Nephron (organoid): ENCODE measurements around the gene DEFB108B.
"Not testable (repeated sequence)": the region's sequence is repeated elsewhere in the genome, so short reads cannot be mapped to it uniquely, and the experiment has no call there.

ENCODE experiments used
- H3K27ac Mint-ChIP-seq, 3 experiments: 2 replicates each; pipeline ENCODE4 v1.8.0; 2020; ENCODE audit warnings: mixed read lengths in 3 of 3, mild to moderate bottlenecking in 2 of 3, moderate library complexity in 1 of 3
- H3K27me3 Mint-ChIP-seq: 2 replicates; pipeline ENCODE4 v1.8.0; 2021; ENCODE audit warnings: low read depth, mild to moderate bottlenecking, moderate library complexity, mixed read lengths
- H3K36me3 Mint-ChIP-seq: 2 replicates; pipeline ENCODE4 v1.8.0; 2020; ENCODE audit warnings: low read depth, mixed read lengths
- H3K4me1 Mint-ChIP-seq: 2 replicates; pipeline ENCODE4 v1.8.0; 2020; ENCODE audit warnings: mixed read lengths
- H3K4me3 Mint-ChIP-seq, 3 experiments: 2 replicates each; pipeline ENCODE4 v1.8.0; 2020; ENCODE audit warnings: mild to moderate bottlenecking in 3 of 3, mixed read lengths in 3 of 3, moderate library complexity in 2 of 3
- H3K9me3 Mint-ChIP-seq: 2 replicates; pipeline ENCODE4 v1.8.0; 2020; ENCODE audit warnings: mixed read lengths
- CTCF ChIP-seq, 3 experiments: fragments of 200-600 bp; sonication (generic); IDR thresholded peaks; one replicate each; pipeline ENCODE4 v1.5.0; 2021; ENCODE audit warnings: antibody characterized with exemption in 3 of 3; ENCODE audit not compliant: unreplicated experiment in 3 of 3

The DEFB108B gene

GRCh38 chr11:71796781-71797180, 36.2 kb upstream of the DEFB108B start:
- not testable (repeated sequence) for H3K4me3 Mint-ChIP-seq, H3K27me3 Mint-ChIP-seq, H3K9me3 Mint-ChIP-seq, H3K36me3 Mint-ChIP-seq, H3K27ac Mint-ChIP-seq
- H3K4me1 Mint-ChIP-seq, result peaks cover 16% of the 10 kb centered on the region

- H3K27me3 Mint-ChIP-seq, H3K27ac Mint-ChIP-seq, H3K4me3 Mint-ChIP-seq, H3K36me3 Mint-ChIP-seq, H3K9me3 Mint-ChIP-seq: not testable (repeated sequence)
- H3K4me1 Mint-ChIP-seq, result peaks cover 10% of the 10 kb centered on the region
These were observed 33.4 kb upstream of the DEFB108B start for GRCh38 chr11:71799556-71800128.

GRCh38 chr11:71800335-71800953, 32.6 kb upstream of the DEFB108B start:
- H3K9me3 Mint-ChIP-seq, H3K36me3 Mint-ChIP-seq, H3K4me1 Mint-ChIP-seq, H3K4me3 Mint-ChIP-seq, H3K27me3 Mint-ChIP-seq: not testable (repeated sequence)
- peak; percentile 39 to 51 (median 46) for TF ChIP-seq CTCF (IDR thresholded peaks at IDR 0.05; ENCODE audit: unreplicated experiment in 3 of 3)
- H3K27ac Mint-ChIP-seq, result peak overlapping the region in 1 of 3 experiments; percentile 61

GRCh38 chr11:71801026-71801425, 32.0 kb upstream of the DEFB108B start:
- H3K36me3 Mint-ChIP-seq, result not testable (repeated sequence)

GRCh38 chr11:71802874-71803273, 30.1 kb upstream of the DEFB108B start:
- H3K9me3 Mint-ChIP-seq, H3K27me3 Mint-ChIP-seq, H3K4me3 Mint-ChIP-seq, H3K27ac Mint-ChIP-seq, H3K36me3 Mint-ChIP-seq, H3K4me1 Mint-ChIP-seq: not testable (repeated sequence)

More at GRCh38 chr11:71801026-71801425, 32.0 kb upstream of the DEFB108B start:
- H3K4me3 Mint-ChIP-seq, H3K4me1 Mint-ChIP-seq, H3K9me3 Mint-ChIP-seq, H3K27ac Mint-ChIP-seq, H3K27me3 Mint-ChIP-seq: not testable (repeated sequence)

DNA sequence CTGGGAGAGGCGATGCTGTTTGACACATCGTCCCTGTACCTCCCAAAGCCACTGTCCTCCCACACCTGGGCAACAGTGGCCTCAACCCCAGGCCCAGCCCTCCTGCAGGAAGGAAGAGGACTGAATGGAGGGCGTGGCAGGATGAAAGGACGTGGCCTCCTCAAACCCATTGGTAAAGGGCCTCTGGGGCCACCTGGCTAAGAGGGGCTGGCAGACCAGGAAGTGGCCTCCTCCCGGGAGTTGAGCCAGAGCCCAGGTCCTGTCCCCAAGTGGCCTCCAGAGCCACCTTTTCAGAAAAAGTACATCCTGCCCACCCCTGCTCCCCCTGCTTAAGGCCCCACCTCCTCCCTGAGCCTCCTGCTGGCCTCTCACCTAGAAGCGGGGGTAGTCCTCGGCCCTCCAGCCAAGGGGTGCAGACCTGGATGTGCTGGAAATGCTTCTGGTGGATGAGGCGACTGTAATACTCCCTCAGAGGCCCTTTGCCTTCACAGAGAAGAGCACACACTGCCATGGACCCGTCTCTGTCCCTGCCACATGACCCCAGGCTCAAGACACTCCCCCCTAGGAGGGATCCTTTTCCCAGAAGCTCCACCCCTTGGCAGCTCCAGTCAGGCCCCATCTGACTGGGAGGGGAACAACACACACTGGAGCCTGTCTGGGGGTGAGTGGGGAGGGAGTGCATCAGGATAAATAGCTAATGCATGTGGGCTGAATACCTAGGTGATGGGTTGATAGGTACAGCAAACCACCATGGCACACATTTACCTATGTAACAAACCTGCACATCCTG, 28.6 kb upstream of the DEFB108B start:
- H3K4me1 Mint-ChIP-seq, H3K9me3 Mint-ChIP-seq, H3K27me3 Mint-ChIP-seq, H3K4me3 Mint-ChIP-seq, H3K36me3 Mint-ChIP-seq, H3K27ac Mint-ChIP-seq: not testable (repeated sequence)

- not testable (repeated sequence) for H3K9me3 Mint-ChIP-seq, H3K27me3 Mint-ChIP-seq, H3K27ac Mint-ChIP-seq, H3K36me3 Mint-ChIP-seq
- peak overlapping the region; percentile 73 to 82 (median 78) for H3K4me3 Mint-ChIP-seq
- peaks cover 11% of the 10 kb centered on the region for H3K4me1 Mint-ChIP-seq
These were observed 20.5 kb upstream of the DEFB108B start for GRCh38 chr11:71812529-71812928.

GRCh38 chr11:71813481-71814355, 19.3 kb upstream of the DEFB108B start:
- Mint-ChIP-seq H3K27ac (peak overlapping the region in 1 of 3 experiments; percentile 34), H3K4me1 (peaks cover 11% of the 10 kb centered on the region), H3K4me3 (peak overlapping the region; percentile 73 to 81 (median 76))
- H3K27me3 Mint-ChIP-seq, H3K9me3 Mint-ChIP-seq, H3K36me3 Mint-ChIP-seq: not testable (repeated sequence)
- peak; percentile 52 to 71 (median 58) for TF ChIP-seq CTCF (IDR thresholded peaks at IDR 0.05; ENCODE audit: unreplicated experiment in 3 of 3)

GRCh38 chr11:71821539-71821938, 11.5 kb upstream of the DEFB108B start:
- H3K4me1 Mint-ChIP-seq, H3K9me3 Mint-ChIP-seq, H3K27me3 Mint-ChIP-seq, H3K36me3 Mint-ChIP-seq, H3K4me3 Mint-ChIP-seq, H3K27ac Mint-ChIP-seq: not testable (repeated sequence)

- not testable (repeated sequence) for H3K27me3 Mint-ChIP-seq, H3K27ac Mint-ChIP-seq, H3K4me3 Mint-ChIP-seq, H3K36me3 Mint-ChIP-seq, H3K4me1 Mint-ChIP-seq
- H3K9me3 Mint-ChIP-seq, result peaks cover 11% of the 10 kb centered on the region
These were observed 3.8 kb upstream of the DEFB108B start for GRCh38 chr11:71829247-71829646.

- H3K27me3 Mint-ChIP-seq, H3K36me3 Mint-ChIP-seq, H3K27ac Mint-ChIP-seq, H3K4me3 Mint-ChIP-seq, H3K4me1 Mint-ChIP-seq: not testable (repeated sequence)
- peaks cover 11% of the 10 kb centered on the region for H3K9me3 Mint-ChIP-seq
These were observed 3.3 kb upstream of the DEFB108B start for GRCh38 chr11:71829686-71830085.

DNA sequence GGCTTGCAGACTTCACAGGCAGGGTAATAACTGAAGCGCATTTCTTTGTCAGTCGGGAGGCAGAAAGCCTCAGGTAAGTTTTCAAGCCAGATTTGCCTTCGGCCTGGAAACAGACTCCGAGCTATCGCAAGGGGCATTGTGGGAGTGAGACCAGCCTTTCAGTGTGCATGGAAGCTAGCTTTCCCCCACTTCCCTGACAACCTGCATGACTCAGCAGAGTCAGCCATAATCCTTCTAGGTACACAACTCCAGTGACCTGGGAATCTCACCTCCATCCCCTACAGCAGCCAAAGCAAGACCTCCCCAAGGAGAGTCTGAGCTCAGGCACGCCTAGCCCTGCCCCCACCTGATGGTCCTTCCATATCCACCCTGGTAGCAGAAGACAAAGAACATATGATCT, 9.7 kb downstream of the DEFB108B start:
- H3K36me3 Mint-ChIP-seq, H3K4me3 Mint-ChIP-seq, H3K9me3 Mint-ChIP-seq, H3K27ac Mint-ChIP-seq, H3K27me3 Mint-ChIP-seq, H3K4me1 Mint-ChIP-seq: not testable (repeated sequence)
